ENCODE results near the gene CEACAM19. TPM values are rescaled to one million over a fixed set of nuclear protein-coding genes. Genes with fewer than 3 reads are reported as not detected.
A peak's percentile ranks its signal among the peaks of the same experiment; 100 is the strongest.

The CEACAM19 gene
- total RNA-seq, 1 experiment from 2014 or later: 67.8 TPM

DNA sequence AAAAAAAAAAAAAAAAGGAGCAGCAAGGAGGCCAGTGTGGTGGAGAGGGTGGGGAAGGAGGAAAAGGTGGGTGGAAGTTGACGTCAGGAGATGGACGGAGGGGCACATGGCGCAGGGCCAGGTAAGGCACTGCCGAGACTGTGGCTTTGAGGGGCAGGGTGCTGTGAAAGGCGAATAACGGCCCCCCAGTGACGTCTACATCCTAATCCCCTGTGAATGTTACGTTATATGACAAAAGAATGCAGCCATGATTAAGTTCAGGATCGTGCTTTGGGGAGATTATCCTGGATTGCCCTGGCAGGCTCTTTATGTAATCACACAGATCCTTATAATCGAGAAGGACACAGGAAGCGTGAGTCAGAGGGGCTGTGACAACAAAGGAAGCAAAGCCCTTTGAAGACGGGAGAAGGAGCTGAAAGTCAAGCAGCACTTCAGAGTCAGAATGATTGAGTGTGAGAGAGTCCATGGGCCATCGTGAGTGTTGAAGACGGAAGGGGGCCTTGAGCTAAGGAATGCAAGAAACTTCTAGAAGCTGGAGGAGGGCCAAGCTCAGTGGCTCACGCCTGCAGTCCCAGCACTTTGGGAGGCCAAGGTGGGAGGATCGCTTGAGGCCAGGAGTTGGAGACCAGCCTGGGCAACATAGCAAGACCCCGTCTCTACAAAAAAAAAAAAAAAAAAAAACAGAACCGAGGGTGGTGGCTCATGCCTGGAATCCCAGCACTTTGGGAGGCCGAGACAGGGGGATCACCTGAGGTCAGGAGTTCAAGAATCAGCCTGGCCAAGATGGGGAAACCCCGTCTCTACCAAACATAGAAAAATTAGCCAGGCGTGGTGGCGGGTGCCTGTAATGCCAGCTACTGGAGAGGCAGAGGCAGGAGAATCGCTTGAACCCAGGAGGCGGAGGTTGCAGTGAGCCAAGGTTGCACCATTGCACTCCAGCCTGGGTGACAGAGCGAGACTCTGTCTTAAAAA, 13.9 kb downstream of the CEACAM19 start:
- H3K9me3 Mint-ChIP-seq (ENCODE audit: low read depth, unreplicated experiment): peaks cover 3% of the 10 kb centered on the region
- peaks cover 54% of the 10 kb centered on the region for H3K4me1 Mint-ChIP-seq (ENCODE audit: low read depth, unreplicated experiment)
- TF ChIP-seq, protein P1, sequence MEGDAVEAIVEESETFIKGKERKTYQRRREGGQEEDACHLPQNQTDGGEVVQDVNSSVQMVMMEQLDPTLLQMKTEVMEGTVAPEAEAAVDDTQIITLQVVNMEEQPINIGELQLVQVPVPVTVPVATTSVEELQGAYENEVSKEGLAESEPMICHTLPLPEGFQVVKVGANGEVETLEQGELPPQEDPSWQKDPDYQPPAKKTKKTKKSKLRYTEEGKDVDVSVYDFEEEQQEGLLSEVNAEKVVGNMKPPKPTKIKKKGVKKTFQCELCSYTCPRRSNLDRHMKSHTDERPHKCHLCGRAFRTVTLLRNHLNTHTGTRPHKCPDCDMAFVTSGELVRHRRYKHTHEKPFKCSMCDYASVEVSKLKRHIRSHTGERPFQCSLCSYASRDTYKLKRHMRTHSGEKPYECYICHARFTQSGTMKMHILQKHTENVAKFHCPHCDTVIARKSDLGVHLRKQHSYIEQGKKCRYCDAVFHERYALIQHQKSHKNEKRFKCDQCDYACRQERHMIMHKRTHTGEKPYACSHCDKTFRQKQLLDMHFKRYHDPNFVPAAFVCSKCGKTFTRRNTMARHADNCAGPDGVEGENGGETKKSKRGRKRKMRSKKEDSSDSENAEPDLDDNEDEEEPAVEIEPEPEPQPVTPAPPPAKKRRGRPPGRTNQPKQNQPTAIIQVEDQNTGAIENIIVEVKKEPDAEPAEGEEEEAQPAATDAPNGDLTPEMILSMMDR (IDR thresholded peaks at IDR 0.05; ENCODE audit: unreplicated experiment): no peak
- no TSS peak for BruUV-seq (replicated peaks)
- H3K27ac Mint-ChIP-seq (ENCODE audit: unreplicated experiment): peak overlapping the region; percentile 97
- CTCF ChIA-PET: interaction anchor here (0.7 to 1.1 kb wide), 5 partner anchors 12 to 114 kb away, joined by 3 to 8 read pairs (median 5); partner anchors contain the start of gene PVR
- intact Hi-C loops (cut with micrococcal nuclease; ENCODE audit: unreplicated experiment): loop anchor here (5.0 kb wide), 1 partner anchor 37 kb away; no protein-coding TSS in a partner anchor
- peak; percentile 64 for DNase-seq
- H3K36me3 Mint-ChIP-seq (ENCODE audit: insufficient read depth, unreplicated experiment): peaks cover 52% of the 10 kb centered on the region
- H3K27me3 Mint-ChIP-seq (ENCODE audit: unreplicated experiment): no peaks in the 10 kb centered on the region
- peak overlapping the region; percentile 61 for H3K4me3 Mint-ChIP-seq (ENCODE audit: low read depth, unreplicated experiment)

DNA sequence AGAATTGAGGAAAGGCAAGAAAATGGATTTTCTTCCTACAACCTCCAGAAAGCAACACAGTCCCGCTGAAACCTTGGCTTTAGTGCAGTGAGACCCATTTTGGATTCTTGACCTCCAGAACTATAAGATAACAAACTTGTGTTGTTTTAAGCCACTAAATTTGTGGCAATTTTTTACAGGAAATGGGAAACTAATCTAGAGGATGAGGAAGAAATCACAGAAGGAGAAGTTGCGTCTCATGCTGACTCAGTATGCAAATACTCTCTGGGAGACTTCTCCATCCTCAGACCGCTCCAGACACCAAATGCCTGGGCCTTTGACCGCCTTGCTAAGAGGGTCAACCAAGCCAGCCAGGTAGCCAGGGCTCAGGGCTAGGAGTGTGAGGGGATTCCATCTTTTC, 14.6 kb downstream of the CEACAM19 start:
- Mint-ChIP-seq H3K27me3 (ENCODE audit: unreplicated experiment) (no peaks in the 10 kb centered on the region), H3K4me1 (ENCODE audit: low read depth, unreplicated experiment) (peaks cover 56% of the 10 kb centered on the region), H3K36me3 (ENCODE audit: insufficient read depth, unreplicated experiment) (peaks cover 47% of the 10 kb centered on the region), H3K4me3 (ENCODE audit: low read depth, unreplicated experiment) (no peak overlapping the region), H3K27ac (ENCODE audit: unreplicated experiment) (no peak overlapping the region), H3K9me3 (ENCODE audit: low read depth, unreplicated experiment) (peaks cover 3% of the 10 kb centered on the region)
- TF ChIP-seq, protein P1 (IDR thresholded peaks at IDR 0.05; ENCODE audit: unreplicated experiment): no peak
- CTCF ChIA-PET: interaction anchor here (0.6 to 1.1 kb wide), 4 partner anchors 12 to 115 kb away, joined by 4 to 8 read pairs (median 5); no protein-coding TSS in a partner anchor
- BruUV-seq (replicated peaks): no TSS peak
- intact Hi-C loops (cut with micrococcal nuclease; ENCODE audit: unreplicated experiment): loop anchor here (5.0 kb wide), 1 partner anchor 36 kb away; no protein-coding TSS in a partner anchor
- DNase-seq: peak; percentile 46

DNA sequence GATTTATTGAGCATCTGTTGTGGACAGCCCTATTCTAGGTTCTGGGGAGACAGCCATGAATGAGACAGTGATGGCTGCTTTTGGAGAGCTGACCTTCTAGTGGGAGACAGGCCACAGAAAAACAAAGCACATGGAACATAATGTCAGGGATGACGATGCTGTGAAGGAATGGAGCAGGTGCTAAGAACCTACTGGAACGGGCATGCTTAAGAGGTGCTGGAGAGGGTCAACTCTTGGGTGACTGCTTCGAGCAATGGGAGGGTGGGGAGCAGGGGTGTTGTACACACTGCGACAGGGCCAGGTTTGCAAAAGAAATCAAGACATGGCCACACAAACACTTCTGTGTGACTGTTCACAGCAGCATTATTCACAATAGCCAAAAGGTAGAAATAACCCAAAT, 15.6 kb downstream of the CEACAM19 start:
- H3K9me3 Mint-ChIP-seq (ENCODE audit: low read depth, unreplicated experiment): peaks cover 3% of the 10 kb centered on the region
- H3K36me3 Mint-ChIP-seq (ENCODE audit: insufficient read depth, unreplicated experiment): peaks cover 52% of the 10 kb centered on the region
- H3K4me1 Mint-ChIP-seq (ENCODE audit: low read depth, unreplicated experiment): peaks cover 59% of the 10 kb centered on the region
- no peak for DNase-seq
- TF ChIP-seq, protein P1 (IDR thresholded peaks at IDR 0.05; ENCODE audit: unreplicated experiment): no peak
- no peak overlapping the region for H3K4me3 Mint-ChIP-seq (ENCODE audit: low read depth, unreplicated experiment)
- H3K27ac Mint-ChIP-seq (ENCODE audit: unreplicated experiment): no peak overlapping the region
- intact Hi-C loops (cut with micrococcal nuclease; ENCODE audit: unreplicated experiment): loop anchor here (5.0 kb wide), 1 partner anchor 35 kb away; no protein-coding TSS in a partner anchor
- no TSS peak for BruUV-seq (replicated peaks)
- CTCF ChIA-PET: no interaction called here
- no peaks in the 10 kb centered on the region for H3K27me3 Mint-ChIP-seq (ENCODE audit: unreplicated experiment)

DNA sequence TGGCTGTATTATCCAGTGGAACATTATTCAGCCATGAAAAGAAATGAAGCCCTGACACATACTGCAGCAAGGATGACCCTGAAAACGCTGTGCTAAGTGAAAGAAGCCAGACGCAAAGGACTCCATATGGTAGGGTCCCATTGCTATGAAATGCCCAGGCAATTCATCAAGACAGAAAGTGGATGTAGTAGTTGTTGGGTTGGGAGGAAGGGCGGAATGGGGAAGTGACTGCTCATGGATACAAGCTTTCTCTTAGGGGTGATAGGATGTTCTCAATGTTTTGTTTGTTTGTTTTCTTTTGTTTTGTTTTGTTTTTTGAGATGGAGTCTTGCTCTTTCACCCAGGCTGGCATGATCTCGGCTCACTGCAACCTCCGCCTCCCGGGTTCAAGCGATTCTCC, 16.6 kb downstream of the CEACAM19 start:
- no peak overlapping the region for H3K4me3 Mint-ChIP-seq (ENCODE audit: low read depth, unreplicated experiment)

More for the DNA sequence above, 16.6 kb downstream of the CEACAM19 start:
- CTCF ChIA-PET: interaction anchor here (5.3 kb wide), 1 partner anchor 83 kb away, joined by 27 read pairs; no protein-coding TSS in a partner anchor
- Mint-ChIP-seq H3K4me1 (ENCODE audit: low read depth, unreplicated experiment) (peaks cover 66% of the 10 kb centered on the region), H3K36me3 (ENCODE audit: insufficient read depth, unreplicated experiment) (peaks cover 56% of the 10 kb centered on the region), H3K9me3 (ENCODE audit: low read depth, unreplicated experiment) (peaks cover 3% of the 10 kb centered on the region), H3K27me3 (ENCODE audit: unreplicated experiment) (no peaks in the 10 kb centered on the region), H3K27ac (ENCODE audit: unreplicated experiment) (no peak overlapping the region)
- intact Hi-C loops (cut with micrococcal nuclease; ENCODE audit: unreplicated experiment): loop anchor here (2.0 to 5.0 kb wide), 2 partner anchors 34 to 157 kb away; no protein-coding TSS in a partner anchor
- DNase-seq: no peak
- TF ChIP-seq, protein P1 (IDR thresholded peaks at IDR 0.05; ENCODE audit: unreplicated experiment): no peak
- BruUV-seq (replicated peaks): no TSS peak

Measured in Calu3 (cell line).